Colonic mucosa (tissue), 4 donors: ENCODE data around the gene STH. TPM values are rescaled to one million over a fixed set of nuclear protein-coding genes. Genes with fewer than 3 reads are reported as not detected.
A peak's percentile ranks its signal among the peaks of the same experiment; 100 is the strongest.

ENCODE experiments used
- DNase-seq: peaks from one replicate; pipeline ENCODE4 v3.0.0-alpha.2; 2020
- H3K27ac ChIP-seq: fragments of 200-600 bp; one replicate; pipeline ENCODE4 v1.8.0; 2021
- H3K27me3 ChIP-seq: fragments of 200-600 bp; one replicate; pipeline ENCODE4 v1.8.0; 2021
- H3K36me3 ChIP-seq: fragments of 200-600 bp; one replicate; pipeline ENCODE4 v1.8.0; 2021
- H3K4me1 ChIP-seq: fragments of 200-600 bp; one replicate; pipeline ENCODE4 v1.8.0; 2021; ENCODE audit warnings: mild to moderate bottlenecking
- H3K4me3 ChIP-seq: fragments of 200-600 bp; one replicate; pipeline ENCODE4 v1.8.0; 2021
- H3K9ac ChIP-seq, 2 donors: one replicate each; pipeline ENCODE4 v1.7.0; 2013; ENCODE audit warnings: control low read depth in 2 of 2, low read depth in 2 of 2, low read length in 2 of 2
- H3K9me3 ChIP-seq: fragments of 200-600 bp; one replicate; pipeline ENCODE4 v1.8.0; 2021
- intact Hi-C: fragments of 100-400 bp; cut with DNase I; formaldehyde crosslinking; loops from one replicate; pipeline ENCODE4 v1.14.1; 2022
- total RNA-seq, 2 donors: library from RNA; stranded (reverse); fragmentation: NEBNext Ultra II Directional in 1 of 2; extraction: Animal tissue kit (Norgen Biotek cat#: 25700) in 1 of 2; gene quantifications; one replicate each; pipeline ENCODE4 v1.2.1, GENCODE V29; 2021
- TF ChIP-seq, protein P1 (sequence below): fragments of 200-600 bp; IDR thresholded peaks from one replicate; pipeline ENCODE4 v1.8.0; 2022; ENCODE audit warnings: antibody characterized with exemption, mild to moderate bottlenecking
- donor health status: healthy.
- donor health status: DM: no; HTN: no; CAD: no.
- donor health status: DM: no; HTN: no; CAD: no.

The STH gene
- total RNA-seq, 2 donors from 2014 or later, result not detected

DNA sequence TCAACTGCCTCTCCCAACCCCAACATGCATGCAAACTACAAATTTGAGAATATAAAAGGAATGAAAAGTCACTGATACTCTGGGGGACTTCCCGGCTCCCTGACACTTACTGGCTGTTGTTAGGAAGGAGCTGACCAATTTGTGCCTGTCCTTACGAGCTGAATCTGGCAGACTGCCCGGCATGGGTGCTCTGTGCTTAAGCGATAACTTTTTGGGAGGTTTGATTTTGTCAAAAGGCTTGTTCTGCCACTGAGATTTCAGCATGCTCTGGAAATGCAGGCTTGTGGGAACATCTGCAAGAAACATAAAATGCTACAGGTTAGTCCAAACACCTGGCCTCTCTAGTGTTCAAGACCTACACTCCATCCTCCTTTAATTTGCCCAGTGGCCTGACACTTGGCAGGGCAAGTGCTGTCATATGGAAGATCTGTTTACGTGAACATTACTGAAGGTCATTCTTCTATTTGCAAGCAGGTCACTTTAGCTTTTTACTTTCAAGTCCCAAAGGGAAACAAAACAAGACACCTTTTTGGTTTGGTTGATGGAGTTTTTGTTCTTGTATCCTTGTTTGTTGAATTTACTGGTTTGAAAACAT lies 40.6 kb downstream of the STH start:
- no peak overlapping the region for H3K9ac ChIP-seq
- no peak overlapping the region for H3K27ac ChIP-seq
- no peaks in the 10 kb centered on the region for H3K9me3 ChIP-seq
- peaks cover 28% of the 10 kb centered on the region for H3K36me3 ChIP-seq
- H3K4me1 ChIP-seq, result no peaks in the 10 kb centered on the region
- no peak for DNase-seq
- TF ChIP-seq, protein P1, sequence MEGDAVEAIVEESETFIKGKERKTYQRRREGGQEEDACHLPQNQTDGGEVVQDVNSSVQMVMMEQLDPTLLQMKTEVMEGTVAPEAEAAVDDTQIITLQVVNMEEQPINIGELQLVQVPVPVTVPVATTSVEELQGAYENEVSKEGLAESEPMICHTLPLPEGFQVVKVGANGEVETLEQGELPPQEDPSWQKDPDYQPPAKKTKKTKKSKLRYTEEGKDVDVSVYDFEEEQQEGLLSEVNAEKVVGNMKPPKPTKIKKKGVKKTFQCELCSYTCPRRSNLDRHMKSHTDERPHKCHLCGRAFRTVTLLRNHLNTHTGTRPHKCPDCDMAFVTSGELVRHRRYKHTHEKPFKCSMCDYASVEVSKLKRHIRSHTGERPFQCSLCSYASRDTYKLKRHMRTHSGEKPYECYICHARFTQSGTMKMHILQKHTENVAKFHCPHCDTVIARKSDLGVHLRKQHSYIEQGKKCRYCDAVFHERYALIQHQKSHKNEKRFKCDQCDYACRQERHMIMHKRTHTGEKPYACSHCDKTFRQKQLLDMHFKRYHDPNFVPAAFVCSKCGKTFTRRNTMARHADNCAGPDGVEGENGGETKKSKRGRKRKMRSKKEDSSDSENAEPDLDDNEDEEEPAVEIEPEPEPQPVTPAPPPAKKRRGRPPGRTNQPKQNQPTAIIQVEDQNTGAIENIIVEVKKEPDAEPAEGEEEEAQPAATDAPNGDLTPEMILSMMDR, result no peak
- intact Hi-C loops, result loop anchor here (5.0 kb wide), 1 partner anchor 37 kb away; no protein-coding TSS in a partner anchor
- no peaks in the 10 kb centered on the region for H3K27me3 ChIP-seq
- H3K4me3 ChIP-seq, result no peak overlapping the region

DNA sequence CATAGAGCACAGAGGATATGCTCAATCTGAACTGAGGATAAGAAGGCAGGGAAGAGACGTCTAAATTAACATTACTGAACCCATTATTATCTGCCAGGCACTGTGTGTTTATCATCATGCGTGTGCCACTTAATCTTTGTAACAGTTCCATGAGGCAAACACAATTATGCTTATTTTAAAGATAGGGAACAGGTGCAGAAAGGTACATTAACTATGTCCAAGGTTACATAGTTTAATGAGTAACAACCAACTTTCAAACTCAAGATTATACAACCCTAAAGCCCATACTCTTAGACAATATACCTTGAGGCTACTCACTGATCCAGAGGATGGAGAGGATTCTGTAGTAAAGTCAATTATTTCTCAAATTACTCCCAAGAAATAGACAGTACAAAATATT lies 43.2 kb downstream of the STH start:
- Histone ChIP-seq H3K4me1 (no peaks in the 10 kb centered on the region), H3K9me3 (no peaks in the 10 kb centered on the region), H3K9ac (no peak overlapping the region), H3K36me3 (peaks cover 21% of the 10 kb centered on the region), H3K27me3 (no peaks in the 10 kb centered on the region), H3K27ac (no peak overlapping the region), H3K4me3 (no peak overlapping the region)
- DNase-seq, result no peak
- intact Hi-C loops, result loop anchor here (5.0 kb wide), 1 partner anchor 40 kb away; no protein-coding TSS in a partner anchor
- TF ChIP-seq, protein P1, result no peak

DNA sequence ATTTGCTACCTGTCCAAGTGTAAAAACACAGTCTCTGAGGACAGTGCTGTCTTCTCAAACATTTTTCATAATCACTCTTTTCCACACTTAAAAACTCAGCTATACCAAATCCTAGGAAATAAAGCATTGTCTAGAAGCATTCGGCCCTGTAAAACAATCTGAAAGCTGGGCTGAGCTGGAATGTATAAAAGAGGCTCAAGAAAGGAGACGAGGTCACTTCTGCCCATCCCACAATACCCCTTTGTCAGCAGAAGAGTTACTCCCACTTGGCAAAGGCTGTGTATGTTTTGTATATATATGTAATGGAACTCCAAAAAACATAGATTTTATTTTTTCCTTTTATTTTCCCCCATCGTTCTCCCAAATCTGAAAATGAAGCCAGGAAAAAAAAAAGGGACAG lies 43.9 kb downstream of the STH start:
- no peak overlapping the region for H3K9ac ChIP-seq
- no peaks in the 10 kb centered on the region for H3K9me3 ChIP-seq
- DNase-seq, result no peak
- peak overlapping the region; percentile 45 for H3K27ac ChIP-seq
- no peaks in the 10 kb centered on the region for H3K27me3 ChIP-seq
- no peak overlapping the region for H3K4me3 ChIP-seq
- H3K4me1 ChIP-seq, result no peaks in the 10 kb centered on the region
- intact Hi-C loops, result loop anchor here (5.0 kb wide), 1 partner anchor 41 kb away; no protein-coding TSS in a partner anchor
- TF ChIP-seq, protein P1, result no peak
- H3K36me3 ChIP-seq, result peaks cover 14% of the 10 kb centered on the region

DNA sequence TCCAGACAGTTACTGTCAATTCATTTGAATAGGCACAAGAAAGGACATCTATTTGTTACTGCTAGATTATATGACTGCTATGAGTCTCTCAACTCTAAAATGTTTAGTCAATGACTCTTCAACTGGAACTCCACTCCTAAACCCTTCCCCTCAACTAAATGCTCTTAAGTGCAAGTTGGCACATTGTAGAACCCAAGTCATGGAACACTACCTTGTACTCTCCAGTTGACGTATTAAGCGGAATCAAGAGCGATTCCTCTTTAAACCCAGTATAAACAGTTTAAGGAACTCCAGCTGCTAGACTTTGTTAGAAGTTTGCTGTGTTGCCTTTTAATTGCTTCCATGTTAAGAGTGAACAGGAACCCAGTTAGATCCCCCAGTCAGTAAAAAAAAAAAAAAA lies 44.6 kb downstream of the STH start:
- Histone ChIP-seq H3K36me3 (peaks cover 7% of the 10 kb centered on the region), H3K4me3 (no peak overlapping the region), H3K27me3 (no peaks in the 10 kb centered on the region), H3K27ac (peak overlapping the region; percentile 45), H3K9me3 (no peaks in the 10 kb centered on the region), H3K4me1 (no peaks in the 10 kb centered on the region), H3K9ac (no peak overlapping the region)
- DNase-seq, result no peak
- intact Hi-C loops, result loop anchor here (5.0 kb wide), 1 partner anchor 41 kb away; no protein-coding TSS in a partner anchor
- TF ChIP-seq, protein P1, result no peak

DNA sequence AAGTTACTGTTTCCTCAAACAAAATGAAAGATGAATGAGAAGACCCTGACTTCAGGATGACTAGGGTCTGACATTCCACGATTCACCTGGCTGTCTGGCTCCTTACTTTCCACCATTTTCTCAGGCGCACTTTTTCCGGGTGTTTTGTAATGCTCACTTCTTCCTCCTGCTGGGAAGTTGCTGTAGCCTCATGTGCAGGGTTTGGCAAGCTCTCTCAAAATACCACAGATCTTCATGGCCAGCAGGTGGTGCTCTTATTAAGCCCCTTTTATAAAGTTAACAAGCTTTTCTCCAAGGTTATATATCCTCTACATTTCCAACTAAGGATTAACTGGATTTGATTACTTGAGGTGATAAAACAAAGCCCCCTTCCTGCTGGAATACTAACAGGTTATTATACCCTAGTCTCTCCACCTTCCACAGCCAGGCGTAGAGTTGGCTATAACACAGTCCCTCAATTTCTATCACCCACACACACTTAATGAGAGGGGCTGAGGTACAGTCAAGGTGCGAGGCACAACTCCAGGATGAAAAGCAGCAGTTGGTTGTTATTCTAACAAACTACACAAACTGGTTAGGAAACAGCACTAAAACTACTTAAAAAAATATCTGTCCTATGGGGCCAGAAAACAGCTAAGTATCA lies 45.4 kb downstream of the STH start:
- no peaks in the 10 kb centered on the region for H3K27me3 ChIP-seq
- DNase-seq, result peak; percentile 89
- H3K9ac ChIP-seq, result no peak overlapping the region
- intact Hi-C loops, result loop anchor here (5.0 kb wide), 1 partner anchor 42 kb away; no protein-coding TSS in a partner anchor
- H3K9me3 ChIP-seq, result no peaks in the 10 kb centered on the region
- peak overlapping the region; percentile 45 for H3K27ac ChIP-seq
- no peaks in the 10 kb centered on the region for H3K4me1 ChIP-seq
- peaks cover 3% of the 10 kb centered on the region for H3K36me3 ChIP-seq
- no peak overlapping the region for H3K4me3 ChIP-seq
- TF ChIP-seq, protein P1, result peak; percentile 77
